HepG2 (cell line): Measurements from ENCODE around the gene ZNF132. TPM values are rescaled to one million over a fixed set of nuclear protein-coding genes. Genes with fewer than 3 reads are reported as not detected.

Experiments used
- ATAC-seq: fragments of 200-7000 bp; cut with Tn5 transposase; 3 replicates; pipeline ENCODE4 v1.9.1; 2020; ENCODE audit warnings: mild to moderate bottlenecking, moderate library complexity
- BruUV-seq: library from RNA; stranded (reverse); fragments of 400-500 nt; replicated peaks from 2 replicates; lab custom pipeline; 2021; lab: Mats Ljungman, UMichigan
- CTCF ChIA-PET: fragments of 300-600 bp; formaldehyde crosslinking; extraction: SDS; loops from one replicate; lab custom pipeline; 2021; ENCODE audit warnings: low total read pairs, inconsistent platforms, low intra/inter-chr PET ratio; lab: Yijun Ruan, JAX
- POLR2A ChIA-PET: fragments of 350-600 bp; sonication (Branson Sonifier 250); formaldehyde crosslinking; loops from one replicate; lab custom pipeline; 2020; ENCODE audit warnings: antibody characterized with exemption, inconsistent platforms; lab: Yijun Ruan, JAX
- DNase-seq: peaks from one replicate; pipeline ENCODE4 v3.0.0-alpha.2; 2015; ENCODE audit warnings: low spot score
- FAIRE-seq: peaks from 3 replicates; lab custom pipeline; 2011; peaks lifted over from hg19 to GRCh38; lab: Jason Lieb, UNC
- H2AFZ ChIP-seq: one replicate; pipeline ENCODE4 v1.6.1; 2011; ENCODE audit warnings: low read length, inconsistent platforms
- H3K27ac ChIP-seq: fragments of 300-600 bp; 3 replicates; pipeline ENCODE4 v1.8.0; 2011; ENCODE audit warnings: mixed run types, mild to moderate bottlenecking, mixed read lengths, low read length, inconsistent platforms; ENCODE audit not compliant: insufficient read depth; ENCODE audit errors: extremely low read length
- H3K27me3 ChIP-seq, 2 experiments: fragments of 200-600 bp in 1 of 2; 2 replicates in 1 of 2; 3 replicates in 1 of 2; pipeline versions ENCODE4 v1.6.0 to v1.8.0; 2011; ENCODE audit warnings: low read length in 2 of 2, mild to moderate bottlenecking in 2 of 2, moderate library complexity in 2 of 2, inconsistent platforms in 1 of 2; ENCODE audit not compliant: insufficient read depth in 2 of 2, control insufficient read depth in 1 of 2
- H3K36me3 ChIP-seq, 2 experiments: fragments of 200-600 bp in 1 of 2; replicated peaks in 1 of 2; 2 replicates in 1 of 2; 3 replicates in 1 of 2; pipeline versions ENCODE4 v1.5.1 to v1.8.0; 2011; ENCODE audit warnings: low read length in 2 of 2, inconsistent platforms in 1 of 2; ENCODE audit not compliant: insufficient read depth in 2 of 2, control insufficient read depth in 1 of 2
- H3K4me1 ChIP-seq: 2 replicates; pipeline ENCODE4 v1.5.1; 2012; ENCODE audit warnings: low read length, inconsistent platforms; ENCODE audit not compliant: insufficient read depth
- H3K4me2 ChIP-seq: 2 replicates; pipeline ENCODE4 v1.6.0; 2011; ENCODE audit warnings: low read depth, low read length, inconsistent platforms
- H3K4me3 ChIP-seq, 3 experiments: fragments of 200-600 bp in 1 of 3; sonication (generic), shearing (Covaris generic) in 1 of 3; replicated peaks in 1 of 3; 2 replicates each; pipeline ENCODE4 v1.5.1; 2011 to 2016; ENCODE audit warnings: low read length in 3 of 3, inconsistent platforms in 2 of 3, low read depth in 2 of 3, mild to moderate bottlenecking in 2 of 3, control low read depth in 1 of 3, mixed read lengths in 1 of 3; ENCODE audit not compliant: insufficient read depth in 1 of 3
- H3K79me2 ChIP-seq: one replicate; pipeline ENCODE4 v1.6.1; 2011; ENCODE audit warnings: low read length, inconsistent platforms; ENCODE audit not compliant: insufficient read depth
- H3K9ac ChIP-seq: 2 replicates; pipeline ENCODE4 v1.6.0; 2011; ENCODE audit warnings: mild to moderate bottlenecking, low read depth, low read length, inconsistent platforms; ENCODE audit not compliant: insufficient read depth
- H3K9me3 ChIP-seq: 2 replicates; pipeline ENCODE4 v1.5.1; 2012; ENCODE audit warnings: mild to moderate bottlenecking, low read length
- H4K20me1 ChIP-seq: 2 replicates; pipeline ENCODE4 v1.6.0; 2011; ENCODE audit warnings: inconsistent platforms, mild to moderate bottlenecking, low read length, moderate library complexity; ENCODE audit not compliant: insufficient read depth
- AGO2 ChIP-seq: fragments of 200-400 bp; formaldehyde crosslinking; optimal IDR thresholded peaks from 2 replicates; pipeline ENCODE3; 2017; ENCODE audit warnings: mild to moderate bottlenecking, low read depth, low read length, moderate library complexity
- GATAD2A ChIP-seq: IDR thresholded peaks from 2 replicates; pipeline ENCODE4 v1.6.1; 2016
- MYNN ChIP-seq: sonication (generic); formaldehyde crosslinking; IDR thresholded peaks from 2 replicates; pipeline ENCODE4 v1.4.0; 2020; ENCODE audit warnings: mild to moderate bottlenecking, low read depth, missing genetic modification reagents
- THAP11 ChIP-seq: IDR thresholded peaks from 2 replicates; pipeline ENCODE4 v1.6.1; 2016; ENCODE audit warnings: missing biosample characterization, missing genetic modification reagents
- XRCC5 ChIP-seq: fragments of 200-400 bp; formaldehyde crosslinking; optimal IDR thresholded peaks from 2 replicates; pipeline ENCODE3; 2017; ENCODE audit warnings: mild to moderate bottlenecking, low read length
- ZBTB39 ChIP-seq: sonication (generic); formaldehyde crosslinking; IDR thresholded peaks from 2 replicates; pipeline ENCODE4 v1.5.0; 2020; ENCODE audit warnings: missing genetic modification reagents
- ZNF552 ChIP-seq: sonication (generic); formaldehyde crosslinking; IDR thresholded peaks from 2 replicates; pipeline ENCODE4 v1.9.0; 2022; ENCODE audit warnings: missing genetic modification reagents, mild to moderate bottlenecking, borderline replicate concordance
- ZNF616 ChIP-seq: sonication (generic); formaldehyde crosslinking; IDR thresholded peaks from 2 replicates; pipeline ENCODE4 v1.5.0; 2020; ENCODE audit warnings: low read depth, mild to moderate bottlenecking, missing genetic modification reagents
- ZNF768 ChIP-seq: sonication (generic); formaldehyde crosslinking; IDR thresholded peaks from 2 replicates; pipeline ENCODE4 v1.4.0; 2020; ENCODE audit warnings: missing genetic modification reagents
- WGBS: methylation state at CpG from one replicate; pipeline ENCODE4 v1.1.6; 2017; ENCODE audit warnings: low lambda C conversion rate; 5-methylcytosine and 5-hydroxymethylcytosine counted together
- in situ Hi-C: cut with HindIII; loops from 2 replicates; pipeline ENCODE4 v1.10.0; 2017; ENCODE audit warnings: low pct_unique_long_range_greater_than_20kb; ENCODE audit not compliant: extremely low pct_ligation_motif_present
- intact Hi-C: fragments of 100-400 bp; cut with micrococcal nuclease; formaldehyde crosslinking; loops from one replicate; pipeline ENCODE4 v1.10.0; 2022; ENCODE audit not compliant: unreplicated experiment
- polyA plus RNA-seq, 8 experiments: library from polyadenylated mRNA; depleted of rRNA in 3 of 8; stranded (reverse) in 7 of 8; unstranded in 1 of 8; fragments of >200 nt; fragmentation: Illumina TruSeq in 4 of 8; extraction: Trizol in 4 of 8; gene quantifications; 2 replicates each; pipeline versions ENCODE4 v1.2.1 to v1.2.3, GENCODE V29; 2011 to 2016; ENCODE audit warnings: low read depth in 4 of 8, missing spikeins in 1 of 8, mixed read lengths in 1 of 8; ENCODE audit not compliant: insufficient read depth in 1 of 8
- total RNA-seq, 5 experiments: library from RNA; depleted of rRNA; stranded (reverse); fragments of >200 nt; fragmentation: Illumina TruSeq; extraction: Trizol; gene quantifications; 2 replicates each; pipeline ENCODE4 v1.2.3, GENCODE V29; 2016; ENCODE audit warnings: low read depth in 1 of 5

The ZNF132 gene
- total and polyA plus RNA-seq, 2 of the 13 experiments (the other 11 are each of a cell fraction or from before 2014, with no cell fraction given), result not detected

- ChIA-PET CTCF (no interaction called here), POLR2A (interaction anchor here (1.2 to 1.3 kb wide), 2 partner anchors 19 to 36 kb away, joined by 3 to 6 read pairs; no protein-coding TSS in a partner anchor)
- Histone ChIP-seq H3K27me3 (no peaks in the 10 kb centered on the region; a peak in 1 of 5 replicates), H3K9ac (no peak overlapping the region), H3K4me3 (no peak overlapping the region), H3K79me2 (no peaks in the 10 kb centered on the region), H4K20me1 (no peaks in the 10 kb centered on the region), H3K4me1 (peaks cover 20% of the 10 kb centered on the region), H3K9me3 (no peaks in the 10 kb centered on the region), H3K36me3 (peaks cover 1 to 16% of the 10 kb centered on the region in 2 experiments; a peak in 2 of 5 replicates), H2AFZ (no peak overlapping the region), H3K4me2 (no peak overlapping the region), H3K27ac (no peak overlapping the region)
- no peak for DNase-seq
- no peak for ATAC-seq
- BruUV-seq, result no TSS peak
- WGBS, result 100% methylated on average over 1 of the region's 1 CpG
- no peak for FAIRE-seq
- TF ChIP-seq ZNF768, result no peak
- TF ChIP-seq XRCC5, result no peak
- TF ChIP-seq THAP11 (CRISPR knock-in tag), result no peak
- no peak for TF ChIP-seq ZNF552 (CRISPR knock-in tag)
- TF ChIP-seq ZNF616 (CRISPR knock-in tag), result no peak
- TF ChIP-seq ZBTB39, result no peak
- TF ChIP-seq GATAD2A (CRISPR knock-in tag), result no peak
- intact Hi-C loops, result no loop called here
- in situ Hi-C loops, result no loop called here
These were observed 37.9 kb upstream of the ZNF132 start for GRCh38 chr19:58477871-58478270.

- ATAC-seq (no peak), FAIRE-seq (no peak)
- ChIA-PET CTCF (no interaction called here), POLR2A (interaction anchor here (1.1 to 1.3 kb wide), 3 partner anchors 35 to 43 kb away, joined by 3 to 6 read pairs (median 5); partner anchors contain the start of genes SLC27A5 and ZBTB45)
- H3K4me2 ChIP-seq, result peak overlapping the region; percentile 97
- WGBS, result 92% methylated on average over 7 of the region's 15 CpGs
- TF ChIP-seq MYNN (CRISPR knock-in tag), result no peak
- TF ChIP-seq AGO2, result peak; percentile 56
- TF ChIP-seq, all 625 proteins: peak for 1
- in situ Hi-C loops, result no loop called here
- Histone ChIP-seq H3K27me3 (no peaks in the 10 kb centered on the region; a peak in 1 of 5 replicates), H2AFZ (no peak overlapping the region), H3K9ac (peak overlapping the region; percentile 73; the same call in 1 of the 2 replicates), H3K36me3 (peaks cover 1 to 18% of the 10 kb centered on the region in 2 experiments; a peak in 4 of 5 replicates), H3K4me1 (peaks cover 20% of the 10 kb centered on the region), H3K4me3 (peak overlapping the region in 2 of 3 experiments; percentile 75 to 88; a peak in 4 of 6 replicates), H3K9me3 (no peaks in the 10 kb centered on the region), H3K27ac (peak overlapping the region; percentile 77), H4K20me1 (no peaks in the 10 kb centered on the region), H3K79me2 (no peaks in the 10 kb centered on the region)
- no peak for DNase-seq
- no TSS peak for BruUV-seq
- intact Hi-C loops, result no loop called here
These were observed 37.2 kb upstream of the ZNF132 start for GRCh38 chr19:58477130-58477529.
